Measurements from ENCODE around the gene SLC12A3.

DNA sequence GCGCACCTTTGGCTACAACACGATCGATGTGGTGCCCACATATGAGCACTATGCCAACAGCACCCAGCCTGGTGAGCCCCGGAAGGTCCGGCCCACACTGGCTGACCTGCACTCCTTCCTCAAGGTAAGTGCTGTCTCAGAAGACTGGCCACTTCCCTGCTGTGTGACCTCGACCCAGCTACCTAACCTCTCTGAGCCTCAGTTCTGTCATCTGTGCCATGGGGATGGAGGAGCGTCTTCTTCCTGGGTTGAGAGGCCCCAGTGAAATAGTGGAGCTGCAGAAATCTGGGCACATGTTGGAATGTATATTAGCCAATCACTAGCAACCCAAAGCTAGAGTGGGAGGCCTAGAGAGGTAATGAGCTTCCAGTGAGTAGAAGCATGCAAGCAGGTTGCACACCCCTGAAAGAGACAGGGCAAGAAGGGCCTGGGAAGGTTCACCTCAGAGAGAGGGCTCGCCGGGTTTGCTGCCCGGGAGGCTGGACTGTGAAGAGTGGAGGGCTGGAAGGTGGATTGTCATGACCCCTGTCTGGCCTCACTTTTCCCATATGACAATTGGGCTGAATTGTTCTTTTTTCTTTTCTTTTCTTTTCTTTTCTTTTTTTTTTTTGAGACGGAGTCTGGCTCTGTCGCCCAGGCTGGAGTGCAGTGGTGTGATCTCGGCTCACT lies 521 bp downstream of the SLC12A3 start:
- TF ChIP-seq FOSL2 (IDR thresholded peaks at IDR 0.05), result no peak
- no peak for TF ChIP-seq FOSL2 (CRISPR knock-in tag; IDR thresholded peaks at IDR 0.05)
- TF ChIP-seq, protein P1, sequence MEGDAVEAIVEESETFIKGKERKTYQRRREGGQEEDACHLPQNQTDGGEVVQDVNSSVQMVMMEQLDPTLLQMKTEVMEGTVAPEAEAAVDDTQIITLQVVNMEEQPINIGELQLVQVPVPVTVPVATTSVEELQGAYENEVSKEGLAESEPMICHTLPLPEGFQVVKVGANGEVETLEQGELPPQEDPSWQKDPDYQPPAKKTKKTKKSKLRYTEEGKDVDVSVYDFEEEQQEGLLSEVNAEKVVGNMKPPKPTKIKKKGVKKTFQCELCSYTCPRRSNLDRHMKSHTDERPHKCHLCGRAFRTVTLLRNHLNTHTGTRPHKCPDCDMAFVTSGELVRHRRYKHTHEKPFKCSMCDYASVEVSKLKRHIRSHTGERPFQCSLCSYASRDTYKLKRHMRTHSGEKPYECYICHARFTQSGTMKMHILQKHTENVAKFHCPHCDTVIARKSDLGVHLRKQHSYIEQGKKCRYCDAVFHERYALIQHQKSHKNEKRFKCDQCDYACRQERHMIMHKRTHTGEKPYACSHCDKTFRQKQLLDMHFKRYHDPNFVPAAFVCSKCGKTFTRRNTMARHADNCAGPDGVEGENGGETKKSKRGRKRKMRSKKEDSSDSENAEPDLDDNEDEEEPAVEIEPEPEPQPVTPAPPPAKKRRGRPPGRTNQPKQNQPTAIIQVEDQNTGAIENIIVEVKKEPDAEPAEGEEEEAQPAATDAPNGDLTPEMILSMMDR (IDR thresholded peaks at IDR 0.05), result no peak

Measured in A549 (cell line).